HCT116 (cell line): ENCODE results near the gene PNMA5. TPM values are rescaled to one million over a fixed set of nuclear protein-coding genes. Genes with fewer than 3 reads are reported as not detected.

Experiments
- ATAC-seq: fragments of 200-7000 bp; cut with Tn5 transposase; 2 replicates; pipeline ENCODE4 v1.9.1; 2020; ENCODE audit warnings: mild to moderate bottlenecking, moderate library complexity
- BruUV-seq: library from RNA; stranded (reverse); fragments of 400-500 nt; replicated peaks from 2 replicates; lab custom pipeline; 2021; lab: Mats Ljungman, UMichigan
- CTCF ChIA-PET: fragments of 300-600 bp; sonication (Branson Sonifier 250); formaldehyde crosslinking; loops from one replicate; lab custom pipeline; 2021; ENCODE audit warnings: antibody characterized with exemption; lab: Charles Lee
- POLR2A ChIA-PET: fragments of 300-600, 350-600 bp; sonication (Branson Sonifier 250); formaldehyde crosslinking; loops from one replicate; lab custom pipeline; 2021; ENCODE audit warnings: antibody characterized with exemption; lab: Charles Lee
- RAD21 ChIA-PET, 2 experiments: fragments of 300-600 bp; sonication (Branson Sonifier 250); formaldehyde crosslinking; loops; one replicate each; lab custom pipeline; 2023; ENCODE audit warnings: low total read pairs in 2 of 2; ENCODE audit not compliant: uncharacterized antibody in 2 of 2, unreplicated experiment in 2 of 2, low non-redundant PET in 1 of 2; lab: Charles Lee
- DNase-seq: peaks from one replicate; pipeline ENCODE4 v3.0.0-alpha.2; 2010; ENCODE audit warnings: low read depth, low spot score
- H2AFZ ChIP-seq: fragments of 200-600 bp; shearing (Covaris generic), sonication (generic); 2 replicates; pipeline ENCODE4 v1.6.1; 2017; ENCODE audit warnings: low read depth, mixed run types, mixed read lengths, antibody characterized with exemption, low read length; ENCODE audit not compliant: poor library complexity, severe bottlenecking
- H3K27ac ChIP-seq: 2 replicates; pipeline ENCODE4 v1.5.1; 2012; ENCODE audit warnings: low read depth, low read length
- H3K27me3 ChIP-seq: fragments of 200-600 bp; sonication (generic); 2 replicates; pipeline ENCODE4 v1.6.1; 2016; ENCODE audit warnings: mixed run types, low read length, mixed read lengths; ENCODE audit not compliant: insufficient read depth
- H3K36me3 ChIP-seq, 2 experiments: fragments of 200-500 bp in 1 of 2; fragments of 200-600 bp in 1 of 2; sonication (Bioruptor generic) in 1 of 2; sonication (generic) in 1 of 2; 2 replicates each; pipeline versions ENCODE4 v1.5.1 to v1.6.1; 2014 to 2016; ENCODE audit warnings: low read length in 2 of 2, inconsistent platforms in 1 of 2, mixed read lengths in 1 of 2, mixed run types in 1 of 2; ENCODE audit not compliant: insufficient read depth in 2 of 2, control insufficient read depth in 1 of 2
- H3K4me1 ChIP-seq, 2 experiments: fragments of 200-600 bp in 1 of 2; sonication (generic) in 1 of 2; 2 replicates each; pipeline versions ENCODE4 v1.5.1 to v1.6.1; 2012 to 2017; ENCODE audit warnings: low read length in 2 of 2, inconsistent platforms in 1 of 2, mild to moderate bottlenecking in 1 of 2, mixed read lengths in 1 of 2, mixed run types in 1 of 2, moderate library complexity in 1 of 2; ENCODE audit not compliant: insufficient read depth in 2 of 2, control insufficient read depth in 1 of 2
- H3K4me2 ChIP-seq: fragments of 200-600 bp; sonication (generic); 2 replicates; pipeline ENCODE4 v1.6.1; 2017; ENCODE audit warnings: mixed run types, low read length, mixed read lengths
- H3K4me3 ChIP-seq, 2 experiments: fragments of 200-600 bp in 1 of 2; sonication (generic) in 1 of 2; replicated peaks in 1 of 2; 2 replicates each; pipeline ENCODE4 v1.5.1; 2011 to 2016; ENCODE audit warnings: low read length in 2 of 2, control low read depth in 1 of 2, low read depth in 1 of 2, mild to moderate bottlenecking in 1 of 2, mixed read lengths in 1 of 2, mixed run types in 1 of 2
- H3K79me2 ChIP-seq: fragments of 200-600 bp; sonication (generic); 2 replicates; pipeline ENCODE4 v1.6.1; 2017; ENCODE audit warnings: mild to moderate bottlenecking, mixed run types, low read length, moderate library complexity, mixed read lengths; ENCODE audit not compliant: insufficient read depth
- H3K9ac ChIP-seq: fragments of 200-600 bp; sonication (generic); 2 replicates; pipeline ENCODE4 v1.6.1; 2016; ENCODE audit warnings: low read length, mixed read lengths
- H3K9me2 ChIP-seq: fragments of 200-600 bp; sonication (generic), shearing (Covaris generic); 2 replicates; pipeline ENCODE4 v1.6.1; 2017; ENCODE audit warnings: mixed run types, mild to moderate bottlenecking, moderate library complexity; ENCODE audit not compliant: insufficient read depth
- H3K9me3 ChIP-seq, 2 experiments: fragments of 200-500 bp in 1 of 2; fragments of 200-600 bp in 1 of 2; sonication (Bioruptor generic) in 1 of 2; sonication (generic) in 1 of 2; 2 replicates each; pipeline ENCODE4 v1.6.1; 2014 to 2017; ENCODE audit warnings: low read length in 2 of 2, mixed read lengths in 2 of 2, inconsistent platforms in 1 of 2, low read depth in 1 of 2, mild to moderate bottlenecking in 1 of 2, mixed run types in 1 of 2, moderate library complexity in 1 of 2; ENCODE audit not compliant: control insufficient read depth in 1 of 2, insufficient read depth in 1 of 2
- H4K20me1 ChIP-seq: fragments of 200-600 bp; sonication (generic), shearing (Covaris generic); 2 replicates; pipeline ENCODE4 v1.6.1; 2017; ENCODE audit warnings: mixed run types, mild to moderate bottlenecking, moderate library complexity; ENCODE audit not compliant: insufficient read depth
- CEBPB ChIP-seq: IDR thresholded peaks from 2 replicates; pipeline ENCODE4 v1.6.1; 2012; ENCODE audit warnings: low read depth
- ELF1 ChIP-seq: IDR thresholded peaks from 2 replicates; pipeline ENCODE4 v1.6.1; 2012; ENCODE audit warnings: low read depth, borderline replicate concordance
- EZH2 ChIP-seq: fragments of 200-600 bp; sonication (generic); IDR thresholded peaks from 2 replicates; pipeline ENCODE4 v1.6.1; 2017; ENCODE audit warnings: antibody characterized with exemption, mixed run types
- EZH2phosphoT487 ChIP-seq: fragments of 200-600 bp; IDR thresholded peaks from 2 replicates; pipeline ENCODE4 v1.6.1; 2018; ENCODE audit warnings: antibody characterized with exemption, borderline replicate concordance
- RAD21 ChIP-seq: IDR thresholded peaks from 2 replicates; pipeline ENCODE4 v1.6.1; 2012; ENCODE audit warnings: low read depth, mild to moderate bottlenecking
- SP1 ChIP-seq: IDR thresholded peaks from 2 replicates; pipeline ENCODE4 v1.6.1; 2012; ENCODE audit warnings: low read depth
- TCF7L2 ChIP-seq: IDR thresholded peaks from 2 replicates; pipeline ENCODE4 v1.7.0; 2011; ENCODE audit warnings: borderline replicate concordance, inconsistent platforms; ENCODE audit not compliant: insufficient read depth, insufficient read length; ENCODE audit errors: extremely low read depth
- YY1 ChIP-seq: IDR thresholded peaks from 2 replicates; pipeline ENCODE4 v1.6.1; 2011; ENCODE audit warnings: low read length, low read depth, moderate library complexity, mild to moderate bottlenecking; ENCODE audit not compliant: insufficient replicate concordance; ENCODE audit errors: extremely low read depth
- ZBTB33 ChIP-seq: IDR thresholded peaks from 2 replicates; pipeline ENCODE4 v1.6.1; 2011; ENCODE audit warnings: mild to moderate bottlenecking, low read length, moderate library complexity; ENCODE audit not compliant: insufficient replicate concordance; ENCODE audit errors: extremely low read depth
- ZFX ChIP-seq: fragments of 450-650 bp; IDR thresholded peaks from 2 replicates; pipeline ENCODE4 v1.6.1; 2017
- intact Hi-C: fragments of 100-400 bp; cut with micrococcal nuclease; formaldehyde crosslinking; loops from 2 replicates; pipeline ENCODE4 v1.10.0; 2022
- total RNA-seq: library from RNA; stranded (reverse); gene quantifications from one replicate; pipeline ENCODE4 v1.2.1, GENCODE V29; 2021; ENCODE audit not compliant: unreplicated experiment

The PNMA5 gene
- total RNA-seq, 1 experiment from 2014 or later: not detected

GRCh38 chrX:152968193-152968592 lies 25.7 kb downstream of the PNMA5 start:
- intact Hi-C loops: no loop called here
- no peak overlapping the region for H3K27ac ChIP-seq
- no TSS peak for BruUV-seq
- H3K4me3 ChIP-seq: no peak overlapping the region
- no peak for ATAC-seq
- no peak overlapping the region for H3K9ac ChIP-seq
- H3K4me1 ChIP-seq: no peaks in the 10 kb centered on the region
- H3K9me3 ChIP-seq: no peaks in the 10 kb centered on the region
- H3K27me3 ChIP-seq: no peaks in the 10 kb centered on the region
- TF ChIP-seq RAD21 (no peak), TCF7L2 (no peak), YY1 (no peak), ZFX (no peak), EZH2phosphoT487 (no peak), EZH2 (no peak), ZBTB33 (no peak), CEBPB (no peak)
- H3K9me2 ChIP-seq: no peaks in the 10 kb centered on the region
- no peak overlapping the region for H2AFZ ChIP-seq
- ChIA-PET RAD21 (no interaction called here), CTCF (no interaction called here), POLR2A (no interaction called here)
- DNase-seq: no peak
- no peak overlapping the region for H3K4me2 ChIP-seq
- no peaks in the 10 kb centered on the region for H3K79me2 ChIP-seq
- no peaks in the 10 kb centered on the region for H3K36me3 ChIP-seq
- no peaks in the 10 kb centered on the region for H4K20me1 ChIP-seq

DNA sequence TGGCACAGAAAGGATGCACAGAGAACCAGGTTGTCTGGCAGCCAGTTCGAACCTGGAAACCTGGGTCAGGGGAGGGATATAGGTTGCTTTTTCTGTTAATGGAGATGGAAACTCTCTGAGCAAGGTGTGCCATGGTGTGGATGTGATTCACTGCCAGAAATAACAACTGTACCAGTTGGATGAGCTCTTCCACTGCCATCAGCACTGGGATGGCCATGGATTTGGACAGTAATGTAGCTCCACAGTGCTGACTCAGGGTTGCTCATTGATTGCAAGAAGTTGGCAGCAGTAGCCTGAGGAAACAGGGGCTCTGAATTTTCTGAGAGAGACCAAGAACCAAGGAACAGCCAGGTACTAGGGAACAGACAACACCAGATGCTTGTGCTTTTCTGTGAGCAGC lies 33.8 kb downstream of the PNMA5 start:
- no peaks in the 10 kb centered on the region for H3K9me2 ChIP-seq
- H3K27ac ChIP-seq: no peak overlapping the region
- H3K27me3 ChIP-seq: no peaks in the 10 kb centered on the region
- no peak overlapping the region for H2AFZ ChIP-seq
- ChIA-PET POLR2A (no interaction called here), RAD21 (no interaction called here), CTCF (no interaction called here)
- no peaks in the 10 kb centered on the region for H3K9me3 ChIP-seq
- BruUV-seq: no TSS peak
- intact Hi-C loops: no loop called here
- no peak for DNase-seq
- no peak overlapping the region for H3K9ac ChIP-seq
- H4K20me1 ChIP-seq: no peaks in the 10 kb centered on the region
- no peaks in the 10 kb centered on the region for H3K79me2 ChIP-seq
- H3K4me1 ChIP-seq: peaks cover 2 to 8% of the 10 kb centered on the region in 2 experiments; a peak in 3 of 4 replicates
- ATAC-seq: no peak
- no peaks in the 10 kb centered on the region; a peak in 1 of 4 replicates for H3K36me3 ChIP-seq
- no peak overlapping the region for H3K4me2 ChIP-seq
- no peak for TF ChIP-seq CEBPB
- no peak for TF ChIP-seq ZBTB33
- no peak for TF ChIP-seq ELF1
- TF ChIP-seq SP1: no peak
- H3K4me3 ChIP-seq: no peak overlapping the region
